Ectodermal cell (in vitro differentiated cells): ENCODE data around the gene KMT2D. TPM values are rescaled to one million over a fixed set of nuclear protein-coding genes. Genes with fewer than 3 reads are reported as not detected.

Source experiments
- H3K27ac ChIP-seq: 2 replicates; pipeline ENCODE4 v1.7.0; 2013; ENCODE audit warnings: mild to moderate bottlenecking, low read depth, low read length; ENCODE audit not compliant: insufficient read depth, poor library complexity, severe bottlenecking
- H3K27me3 ChIP-seq: 2 replicates; pipeline ENCODE4 v1.7.0; 2013; ENCODE audit warnings: mild to moderate bottlenecking, low read length; ENCODE audit not compliant: insufficient read depth, control insufficient read depth, poor library complexity, severe bottlenecking
- H3K36me3 ChIP-seq: one replicate; pipeline ENCODE4 v1.7.0; 2013; ENCODE audit warnings: low read length; ENCODE audit not compliant: control insufficient read depth, insufficient read depth
- H3K4me1 ChIP-seq: one replicate; pipeline ENCODE4 v1.7.0; 2013; ENCODE audit warnings: low read length; ENCODE audit not compliant: control insufficient read depth, insufficient read depth
- H3K4me3 ChIP-seq: 2 replicates; pipeline ENCODE4 v1.7.0; 2013; ENCODE audit warnings: low read depth, low read length, control low read depth; ENCODE audit not compliant: insufficient read depth
- H3K9me3 ChIP-seq: 2 replicates; pipeline ENCODE4 v1.7.0; 2013; ENCODE audit warnings: mild to moderate bottlenecking, low read length, moderate library complexity; ENCODE audit not compliant: control insufficient read depth
- WGBS, 2 experiments: methylation state at CpG; one replicate each; pipeline ENCODE4 v1.1.7; 2013; ENCODE audit warnings: missing lambda C conversion rate in 2 of 2; 5-methylcytosine and 5-hydroxymethylcytosine counted together
- polyA plus RNA-seq, 4 experiments: library from polyadenylated mRNA; stranded (reverse); fragments of 50-300 nt; gene quantifications; one replicate each; pipeline ENCODE4 v1.2.3, GENCODE V29; 2013

KMT2D gene, protein sequence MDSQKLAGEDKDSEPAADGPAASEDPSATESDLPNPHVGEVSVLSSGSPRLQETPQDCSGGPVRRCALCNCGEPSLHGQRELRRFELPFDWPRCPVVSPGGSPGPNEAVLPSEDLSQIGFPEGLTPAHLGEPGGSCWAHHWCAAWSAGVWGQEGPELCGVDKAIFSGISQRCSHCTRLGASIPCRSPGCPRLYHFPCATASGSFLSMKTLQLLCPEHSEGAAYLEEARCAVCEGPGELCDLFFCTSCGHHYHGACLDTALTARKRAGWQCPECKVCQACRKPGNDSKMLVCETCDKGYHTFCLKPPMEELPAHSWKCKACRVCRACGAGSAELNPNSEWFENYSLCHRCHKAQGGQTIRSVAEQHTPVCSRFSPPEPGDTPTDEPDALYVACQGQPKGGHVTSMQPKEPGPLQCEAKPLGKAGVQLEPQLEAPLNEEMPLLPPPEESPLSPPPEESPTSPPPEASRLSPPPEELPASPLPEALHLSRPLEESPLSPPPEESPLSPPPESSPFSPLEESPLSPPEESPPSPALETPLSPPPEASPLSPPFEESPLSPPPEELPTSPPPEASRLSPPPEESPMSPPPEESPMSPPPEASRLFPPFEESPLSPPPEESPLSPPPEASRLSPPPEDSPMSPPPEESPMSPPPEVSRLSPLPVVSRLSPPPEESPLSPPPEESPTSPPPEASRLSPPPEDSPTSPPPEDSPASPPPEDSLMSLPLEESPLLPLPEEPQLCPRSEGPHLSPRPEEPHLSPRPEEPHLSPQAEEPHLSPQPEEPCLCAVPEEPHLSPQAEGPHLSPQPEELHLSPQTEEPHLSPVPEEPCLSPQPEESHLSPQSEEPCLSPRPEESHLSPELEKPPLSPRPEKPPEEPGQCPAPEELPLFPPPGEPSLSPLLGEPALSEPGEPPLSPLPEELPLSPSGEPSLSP (N-terminal part only)
- polyA plus RNA-seq (2013, experiment 1 of 4), result 38.6 TPM
- 59.7 TPM for polyA plus RNA-seq (2013, experiment 2 of 4)
- 36.7 TPM for polyA plus RNA-seq (2013, experiment 3 of 4)
- polyA plus RNA-seq (2013, experiment 4 of 4), result 50.5 TPM

DNA sequence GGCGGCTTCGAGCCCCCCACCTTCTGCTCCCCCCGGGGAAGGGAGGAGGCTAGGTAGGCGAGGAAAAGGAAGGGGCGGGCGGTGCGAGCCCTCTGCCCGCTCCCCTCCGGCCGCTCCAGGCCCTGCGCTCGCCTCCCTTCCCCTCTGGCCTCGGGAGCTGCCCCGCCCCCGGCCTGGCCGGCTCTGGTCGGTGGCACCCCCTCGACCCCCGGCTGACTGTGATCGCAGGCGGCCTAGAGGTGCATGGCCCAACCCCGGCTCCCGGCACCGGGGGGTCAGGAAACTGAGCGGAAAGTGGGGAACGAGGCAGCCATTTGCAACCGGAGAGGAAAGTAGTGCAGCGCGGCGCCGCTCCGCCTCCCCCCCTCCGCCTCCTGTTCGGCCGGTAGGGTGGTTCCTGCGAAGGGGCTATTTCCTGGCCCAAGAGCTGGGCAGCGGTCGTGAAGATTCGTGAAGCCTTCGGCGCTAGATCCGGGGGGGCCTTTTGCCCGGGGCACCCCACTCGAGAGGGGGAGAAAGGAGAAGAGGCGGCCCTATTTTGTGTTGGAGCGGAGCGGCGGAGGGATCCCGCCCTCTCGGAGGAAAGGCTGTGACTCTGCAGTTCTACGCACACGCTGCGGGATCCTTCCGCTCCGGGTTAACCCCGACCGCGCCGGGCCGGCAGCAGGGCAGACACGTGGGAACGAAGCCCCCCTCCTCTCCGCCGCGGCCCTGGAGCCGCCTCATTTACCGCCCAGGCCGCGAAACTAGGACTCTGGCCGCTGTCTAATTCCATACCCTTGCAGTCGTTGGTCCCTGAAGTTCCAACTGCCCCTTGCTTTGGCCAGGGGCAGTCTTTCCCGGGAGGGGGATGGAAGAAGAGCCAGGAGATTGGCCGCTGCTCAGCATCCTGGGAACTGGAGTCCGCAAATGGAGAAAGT is at the start of gene KMT2D:
Gene KMT2D, minus strand, starts transcription at position 558 of the 920 bp plus-strand sequence. CDS start 5,470 bp downstream, outside the sequence.
- Histone ChIP-seq H3K27me3 (no peaks in the 10 kb centered on the region), H3K9me3 (no peaks in the 10 kb centered on the region), H3K27ac (peak within 1 kb of the TSS; percentile 86), H3K4me3 (peak within 1 kb of the TSS; percentile 64), H3K36me3 (no peaks in the 10 kb centered on the region), H3K4me1 (peaks cover 28% of the 10 kb centered on the region)
- WGBS, 2 experiments, result 0% methylated on average over 74 of the region's 74 CpGs

DNA sequence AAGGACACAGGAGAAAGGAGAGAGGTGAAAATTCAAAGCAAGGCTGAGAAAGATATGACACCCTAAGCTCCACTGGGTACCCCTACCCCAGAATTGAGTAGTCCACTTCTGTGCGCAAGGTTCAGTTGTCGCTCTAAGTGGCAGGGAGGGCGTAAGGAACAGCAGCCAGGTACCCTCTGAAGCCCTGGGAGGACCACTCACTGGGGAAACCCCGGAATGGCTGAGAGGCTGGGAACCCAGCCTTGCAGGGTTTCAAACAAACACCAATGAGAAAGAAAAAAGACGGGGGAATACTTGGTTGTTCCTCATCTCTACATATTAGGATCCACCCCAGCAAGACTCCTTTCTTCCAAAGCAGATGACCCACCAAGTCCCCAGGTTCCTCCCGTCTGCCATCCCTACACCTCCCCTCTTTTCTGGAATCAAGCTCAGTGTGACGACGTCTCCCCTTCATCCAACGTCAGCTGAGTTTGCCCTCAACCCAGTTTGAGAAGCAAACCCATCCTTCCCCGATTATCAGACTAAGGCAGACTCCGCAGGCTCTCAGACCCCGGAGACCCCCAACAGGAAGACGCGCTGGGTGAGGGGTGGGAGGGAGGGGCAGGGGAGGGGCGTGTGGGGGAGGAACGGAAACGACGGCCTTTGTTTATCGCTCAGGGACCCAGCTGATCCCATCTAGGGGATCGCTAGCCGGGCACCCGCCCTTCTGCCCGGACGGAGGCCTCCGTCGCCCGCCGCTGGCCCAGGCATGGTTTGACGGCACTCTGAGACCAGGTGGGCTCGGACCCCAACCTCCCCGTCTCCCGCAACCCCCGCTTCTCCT is 49.3 kb upstream of the KMT2D start:
- 7% methylated on average over 31 to 33 of the region's 33 CpGs for WGBS, 2 experiments
- Histone ChIP-seq H3K27me3 (no peaks in the 10 kb centered on the region), H3K4me1 (peaks cover 7% of the 10 kb centered on the region), H3K4me3 (peak overlapping the region; percentile 99), H3K9me3 (no peaks in the 10 kb centered on the region), H3K27ac (peak overlapping the region; percentile 85), H3K36me3 (peaks cover 2% of the 10 kb centered on the region)

DNA sequence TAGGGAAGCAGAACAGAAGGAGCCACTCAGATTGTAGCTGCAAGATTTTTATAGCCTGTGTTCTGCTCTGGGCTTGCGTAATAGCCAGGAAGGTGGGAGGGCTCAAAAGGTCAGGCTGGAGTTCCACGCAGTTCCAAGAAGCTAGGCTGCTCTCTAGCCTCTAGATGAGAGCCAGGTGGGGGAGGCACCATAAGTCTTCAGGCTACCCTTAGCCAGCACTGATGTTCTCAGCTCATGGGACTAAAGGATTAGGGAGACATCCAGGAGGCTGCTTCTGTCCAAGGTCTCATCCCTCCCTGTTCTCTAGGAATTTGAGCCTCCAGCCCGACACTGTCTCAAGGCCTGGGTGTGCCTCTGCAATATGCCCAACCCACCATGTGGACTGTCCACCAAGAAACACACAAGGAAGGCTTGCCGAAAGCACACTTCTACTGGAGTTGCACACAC is 48.4 kb upstream of the KMT2D start:
- 91 to 93% methylated on average over 4 of the region's 4 CpGs for whole genome bisulfite sequencing, 2 experiments
- Histone ChIP-seq H3K27me3 (no peaks in the 10 kb centered on the region), H3K27ac (no peak overlapping the region), H3K36me3 (peaks cover 10% of the 10 kb centered on the region), H3K4me1 (peaks cover 7% of the 10 kb centered on the region), H3K4me3 (peak overlapping the region; percentile 99), H3K9me3 (no peaks in the 10 kb centered on the region)

DNA sequence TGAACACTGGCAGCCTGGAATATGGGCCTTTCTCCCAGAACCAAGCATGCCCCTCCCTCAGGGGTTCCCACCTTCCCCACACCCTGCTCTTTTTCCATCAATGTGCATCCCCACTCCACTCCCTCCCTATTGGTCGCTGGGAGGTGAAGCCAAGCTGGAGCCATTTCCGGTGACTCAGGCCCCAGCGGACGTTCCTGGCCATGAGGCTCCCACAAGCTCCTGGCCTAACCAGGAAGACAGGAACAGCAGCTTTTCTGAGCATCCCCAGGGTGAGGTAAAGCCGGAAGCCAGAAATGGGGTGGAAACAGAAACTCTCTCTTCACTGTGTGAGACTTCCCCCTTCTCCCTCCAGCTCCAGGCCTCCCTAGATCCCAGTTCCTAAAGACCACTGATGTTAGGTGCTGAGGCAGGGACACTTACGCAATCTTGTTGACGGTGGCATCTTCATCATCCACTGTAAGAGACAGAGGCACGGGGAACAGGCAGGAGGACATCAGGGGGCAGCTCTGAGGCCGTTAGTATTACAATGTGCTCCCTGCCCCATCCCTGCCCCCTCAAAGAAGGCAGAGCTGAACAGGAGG is 45.0 kb upstream of the KMT2D start:
- WGBS, 2 experiments, result 91 to 92% methylated on average over 9 of the region's 9 CpGs
- Histone ChIP-seq H3K27me3 (no peaks in the 10 kb centered on the region), H3K9me3 (no peaks in the 10 kb centered on the region), H3K27ac (no peak overlapping the region), H3K4me1 (peaks cover 7% of the 10 kb centered on the region), H3K4me3 (no peak overlapping the region), H3K36me3 (peaks cover 28% of the 10 kb centered on the region)

DNA sequence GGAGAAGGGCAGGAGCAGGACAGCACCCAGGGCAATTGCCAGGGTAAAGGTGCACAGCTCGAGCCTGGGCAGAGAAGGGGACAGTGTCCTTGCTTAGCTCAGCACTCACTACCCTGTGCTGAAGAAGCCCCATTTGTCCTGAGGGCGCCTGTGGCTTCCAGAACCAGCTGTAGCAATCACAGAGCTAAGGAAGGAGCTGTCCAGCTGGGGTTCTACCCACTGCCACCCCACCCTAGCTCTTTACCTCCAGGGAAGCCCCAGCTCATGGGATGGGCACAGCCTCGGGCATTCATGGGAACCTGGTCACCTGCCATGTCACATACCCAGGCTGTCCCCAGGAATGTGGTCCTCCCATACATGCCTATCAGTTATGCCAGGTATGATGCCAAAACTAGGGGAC is 44.2 kb upstream of the KMT2D start:
- H3K4me1 ChIP-seq, result peaks cover 7% of the 10 kb centered on the region
- H3K36me3 ChIP-seq, result peaks cover 33% of the 10 kb centered on the region
- no peaks in the 10 kb centered on the region for H3K27me3 ChIP-seq
- 92 to 93% methylated on average over 3 of the region's 3 CpGs for WGBS, 2 experiments
- H3K27ac ChIP-seq, result no peak overlapping the region
- H3K9me3 ChIP-seq, result no peaks in the 10 kb centered on the region
- no peak overlapping the region for H3K4me3 ChIP-seq

DNA sequence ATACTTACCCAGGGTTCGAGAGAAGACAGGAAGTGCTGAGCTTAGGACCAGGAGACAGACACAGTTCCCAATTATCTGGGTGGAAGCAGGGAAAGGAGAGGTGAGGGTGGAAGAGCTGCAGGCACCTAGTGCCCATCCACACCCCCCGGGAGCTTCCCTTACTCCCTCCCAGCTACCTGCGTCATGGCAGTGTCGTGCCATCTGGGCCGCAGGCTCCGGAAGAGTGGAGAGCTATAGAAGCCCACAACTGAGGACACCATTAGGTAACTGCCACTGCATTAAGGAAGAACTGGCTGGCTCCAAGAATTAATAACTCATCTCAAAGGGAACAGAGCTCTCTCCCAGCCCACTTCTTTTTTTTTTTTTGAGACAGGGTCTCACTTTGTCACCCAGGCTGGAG is 39.8 kb upstream of the KMT2D start:
- Histone ChIP-seq H3K36me3 (peaks cover 42% of the 10 kb centered on the region), H3K27ac (no peak overlapping the region), H3K4me1 (no peaks in the 10 kb centered on the region), H3K9me3 (no peaks in the 10 kb centered on the region), H3K4me3 (no peak overlapping the region), H3K27me3 (peaks cover 3% of the 10 kb centered on the region)
- 93 to 95% methylated on average over 6 of the region's 6 CpGs for WGBS, 2 experiments

DNA sequence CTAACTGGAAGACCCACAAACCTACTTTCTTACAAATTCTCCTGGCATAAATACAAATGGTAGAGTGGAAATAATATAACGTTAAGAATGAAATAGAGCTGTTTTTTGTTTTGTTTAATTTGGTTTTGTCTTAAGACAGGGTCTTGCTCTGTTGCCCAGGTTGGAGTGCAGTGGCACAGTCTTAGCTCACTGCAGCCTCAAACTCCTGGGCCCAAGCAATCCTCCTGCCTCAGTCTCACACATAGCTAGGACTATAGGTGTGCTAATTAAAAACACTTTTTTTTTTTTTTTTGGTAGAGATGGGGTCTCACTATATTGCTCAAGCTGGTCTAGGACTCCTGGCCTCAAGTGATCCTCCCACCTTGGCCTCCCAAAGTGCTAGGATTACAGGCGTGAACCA is 38.1 kb upstream of the KMT2D start:
- 87 to 100% methylated on average over 2 of the region's 2 CpGs for WGBS, 2 experiments
- H3K4me1 ChIP-seq, result peaks cover 13% of the 10 kb centered on the region
- H3K27me3 ChIP-seq, result peaks cover 19% of the 10 kb centered on the region
- H3K36me3 ChIP-seq, result peaks cover 31% of the 10 kb centered on the region
- no peak overlapping the region for H3K27ac ChIP-seq
- no peak overlapping the region for H3K4me3 ChIP-seq
- H3K9me3 ChIP-seq, result no peaks in the 10 kb centered on the region

DNA sequence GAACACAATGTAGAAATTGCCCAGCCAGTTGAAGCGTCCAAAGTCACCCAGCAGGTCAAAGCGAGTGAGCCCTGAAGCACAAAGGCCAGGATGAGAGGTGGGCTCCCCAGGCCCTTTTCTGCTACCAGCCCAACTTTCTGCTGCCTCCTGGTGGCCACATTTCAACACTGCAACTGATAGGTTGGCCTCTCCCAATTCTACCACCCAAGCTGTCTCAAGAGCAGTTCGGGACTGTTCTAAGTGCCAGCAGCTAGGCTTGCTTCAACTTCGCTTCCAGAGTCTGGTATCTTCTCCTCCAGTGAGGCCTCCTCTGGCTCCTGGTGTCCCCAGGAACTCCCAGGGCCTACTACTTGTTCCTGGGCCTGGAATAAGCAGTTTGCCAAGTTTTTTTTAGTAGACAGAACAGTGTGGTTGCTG is 37.4 kb upstream of the KMT2D start:
- 55 to 59% methylated on average over 4 of the region's 4 CpGs for WGBS, 2 experiments
- Histone ChIP-seq H3K4me1 (peaks cover 17% of the 10 kb centered on the region), H3K4me3 (no peak overlapping the region), H3K27me3 (peaks cover 26% of the 10 kb centered on the region), H3K36me3 (peaks cover 26% of the 10 kb centered on the region), H3K27ac (no peak overlapping the region), H3K9me3 (no peaks in the 10 kb centered on the region)
